ENCODE data around the gene LRCH1.

LRCH1 gene

DNA sequence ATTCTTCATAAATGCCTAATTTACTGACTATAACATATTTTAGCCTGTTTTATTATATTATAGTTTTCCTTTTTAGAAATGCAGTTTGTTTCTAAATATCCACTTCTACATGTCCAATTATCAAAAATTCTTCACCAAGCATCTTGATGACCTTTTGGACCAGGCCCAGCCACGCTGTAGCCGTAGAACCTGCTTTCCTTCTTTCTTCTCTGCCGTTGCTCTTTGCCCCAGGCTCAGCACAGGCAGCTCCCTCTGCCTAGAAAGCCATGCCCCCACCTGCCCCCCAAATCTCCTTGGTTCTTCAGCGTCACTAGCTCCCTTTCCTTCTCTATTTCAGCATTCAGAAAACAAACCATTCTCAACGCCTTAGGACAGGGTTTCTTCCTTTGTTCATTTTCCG lies 178.6 kb downstream of the LRCH1 start:
- no peak for ATAC-seq (ENCODE audit: insufficient read depth, low read depth)
- no peak for DNase-seq
- Histone ChIP-seq H3K9ac (ENCODE audit: low read depth, low read length) (no peak overlapping the region), H4K20me1 (ENCODE audit: insufficient read depth, low read length) (no peaks in the 10 kb centered on the region), H3K27ac (ENCODE audit: low read length) (no peak overlapping the region), H3K79me2 (ENCODE audit: insufficient read depth, low read length) (no peaks in the 10 kb centered on the region), H3K36me3 (ENCODE audit: insufficient read depth, low read length) (peaks cover 89% of the 10 kb centered on the region), H3K9me3 (ENCODE audit: insufficient read depth, low read length, severe bottlenecking) (no peaks in the 10 kb centered on the region), H2AFZ (ENCODE audit: low read depth, low read length) (no peak overlapping the region), H3K4me2 (ENCODE audit: insufficient read depth, low read length) (no peak overlapping the region), H3K4me1 (ENCODE audit: insufficient read depth, low read length) (no peaks in the 10 kb centered on the region), H3K27me3 (ENCODE audit: insufficient read depth, low read length, poor library complexity) (no peaks in the 10 kb centered on the region), H3K4me3 (ENCODE audit: low read depth in 1 of 2, low read length in 2 of 2) (no peak overlapping the region)
- TF ChIP-seq, protein P1, sequence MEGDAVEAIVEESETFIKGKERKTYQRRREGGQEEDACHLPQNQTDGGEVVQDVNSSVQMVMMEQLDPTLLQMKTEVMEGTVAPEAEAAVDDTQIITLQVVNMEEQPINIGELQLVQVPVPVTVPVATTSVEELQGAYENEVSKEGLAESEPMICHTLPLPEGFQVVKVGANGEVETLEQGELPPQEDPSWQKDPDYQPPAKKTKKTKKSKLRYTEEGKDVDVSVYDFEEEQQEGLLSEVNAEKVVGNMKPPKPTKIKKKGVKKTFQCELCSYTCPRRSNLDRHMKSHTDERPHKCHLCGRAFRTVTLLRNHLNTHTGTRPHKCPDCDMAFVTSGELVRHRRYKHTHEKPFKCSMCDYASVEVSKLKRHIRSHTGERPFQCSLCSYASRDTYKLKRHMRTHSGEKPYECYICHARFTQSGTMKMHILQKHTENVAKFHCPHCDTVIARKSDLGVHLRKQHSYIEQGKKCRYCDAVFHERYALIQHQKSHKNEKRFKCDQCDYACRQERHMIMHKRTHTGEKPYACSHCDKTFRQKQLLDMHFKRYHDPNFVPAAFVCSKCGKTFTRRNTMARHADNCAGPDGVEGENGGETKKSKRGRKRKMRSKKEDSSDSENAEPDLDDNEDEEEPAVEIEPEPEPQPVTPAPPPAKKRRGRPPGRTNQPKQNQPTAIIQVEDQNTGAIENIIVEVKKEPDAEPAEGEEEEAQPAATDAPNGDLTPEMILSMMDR (IDR thresholded peaks at IDR 0.05; ENCODE audit: borderline replicate concordance, extremely low read depth, low read length, poor library complexity, severe bottlenecking) = no peak
- TF ChIP-seq EZH2 (IDR thresholded peaks at IDR 0.05; ENCODE audit: borderline replicate concordance, low read depth, low read length, severe bottlenecking) = no peak

DNA sequence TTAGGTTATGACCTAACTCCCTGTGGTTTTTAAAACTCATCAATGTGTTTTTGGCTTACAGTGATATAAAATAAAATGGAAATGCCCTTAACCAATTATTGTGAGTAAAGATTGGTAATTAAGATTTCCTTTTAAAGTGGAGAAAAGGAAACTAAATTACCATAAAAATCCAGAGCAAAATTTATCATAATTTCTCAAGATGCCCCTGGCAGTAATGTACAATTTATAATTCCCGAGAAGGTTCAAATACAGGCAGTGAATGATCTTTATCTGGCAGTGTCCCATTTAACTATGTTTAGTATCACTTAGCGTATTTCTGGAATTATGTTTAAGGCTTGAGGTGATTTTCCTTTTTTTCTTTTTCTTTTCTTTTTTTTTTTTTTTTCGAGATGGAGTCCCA lies 182.5 kb downstream of the LRCH1 start:
- no peak overlapping the region for H3K4me3 ChIP-seq (ENCODE audit: low read depth in 1 of 2, low read length in 2 of 2)
- no peaks in the 10 kb centered on the region for H4K20me1 ChIP-seq (ENCODE audit: insufficient read depth, low read length)
- no peak overlapping the region for H3K9ac ChIP-seq (ENCODE audit: low read depth, low read length)
- no peaks in the 10 kb centered on the region for H3K79me2 ChIP-seq (ENCODE audit: insufficient read depth, low read length)
- peaks cover 72% of the 10 kb centered on the region for H3K36me3 ChIP-seq (ENCODE audit: insufficient read depth, low read length)
- no peaks in the 10 kb centered on the region for H3K27me3 ChIP-seq (ENCODE audit: insufficient read depth, low read length, poor library complexity)
- no peak overlapping the region for H2AFZ ChIP-seq (ENCODE audit: low read depth, low read length)
- no peak overlapping the region for H3K4me2 ChIP-seq (ENCODE audit: insufficient read depth, low read length)
- TF ChIP-seq, protein P1 (IDR thresholded peaks at IDR 0.05; ENCODE audit: borderline replicate concordance, extremely low read depth, low read length, poor library complexity, severe bottlenecking) = no peak
- TF ChIP-seq EZH2 (IDR thresholded peaks at IDR 0.05; ENCODE audit: borderline replicate concordance, low read depth, low read length, severe bottlenecking) = no peak
- no peak for DNase-seq
- H3K9me3 ChIP-seq (ENCODE audit: insufficient read depth, low read length, severe bottlenecking) = no peaks in the 10 kb centered on the region
- ATAC-seq (ENCODE audit: insufficient read depth, low read depth) = no peak
- no peak overlapping the region for H3K27ac ChIP-seq (ENCODE audit: low read length)
- no peaks in the 10 kb centered on the region for H3K4me1 ChIP-seq (ENCODE audit: insufficient read depth, low read length)

DNA sequence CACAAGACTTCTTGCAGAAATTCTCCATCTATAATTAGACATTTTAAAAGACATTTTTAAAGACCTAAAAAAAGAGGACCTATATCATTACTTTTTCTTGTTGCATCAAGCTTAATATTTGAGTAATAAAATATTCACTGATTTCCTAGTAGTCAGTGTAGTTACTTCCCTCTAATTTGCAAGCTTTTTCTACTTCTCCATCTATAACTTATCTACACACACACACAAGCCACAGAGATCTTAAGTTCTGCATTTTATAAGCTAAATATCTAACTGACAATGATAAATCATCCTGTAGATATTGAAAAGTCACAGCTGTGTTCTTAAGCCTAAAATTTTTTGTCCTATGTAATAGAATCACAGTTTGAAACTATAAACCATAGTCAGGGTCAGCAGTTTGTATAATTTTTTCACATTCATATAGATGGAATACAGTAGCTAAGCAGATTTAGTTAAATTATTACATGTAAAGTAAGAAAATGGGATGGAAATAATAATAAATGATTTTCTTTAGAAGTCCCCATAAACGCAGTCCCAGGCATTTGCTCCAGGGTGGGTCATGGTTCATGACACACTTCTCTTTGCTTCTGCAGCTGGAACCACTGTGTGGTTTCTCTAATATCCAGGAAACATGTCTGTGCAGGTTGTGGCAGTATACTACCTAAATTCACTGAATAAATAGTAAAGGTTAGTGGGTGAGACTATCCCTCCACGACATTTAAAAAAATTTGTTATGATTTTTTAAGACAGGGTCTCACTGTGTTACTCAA lies 183.8 kb downstream of the LRCH1 start:
- no peak for DNase-seq
- Histone ChIP-seq H3K27ac (ENCODE audit: low read length) (no peak overlapping the region), H2AFZ (ENCODE audit: low read depth, low read length) (no peak overlapping the region), H3K36me3 (ENCODE audit: insufficient read depth, low read length) (peaks cover 74% of the 10 kb centered on the region), H3K9me3 (ENCODE audit: insufficient read depth, low read length, severe bottlenecking) (no peaks in the 10 kb centered on the region), H3K79me2 (ENCODE audit: insufficient read depth, low read length) (no peaks in the 10 kb centered on the region), H3K9ac (ENCODE audit: low read depth, low read length) (no peak overlapping the region), H3K27me3 (ENCODE audit: insufficient read depth, low read length, poor library complexity) (no peaks in the 10 kb centered on the region), H4K20me1 (ENCODE audit: insufficient read depth, low read length) (no peaks in the 10 kb centered on the region; the same call in 1 of the 2 replicates), H3K4me3 (ENCODE audit: low read depth in 1 of 2, low read length in 2 of 2) (no peak overlapping the region), H3K4me1 (ENCODE audit: insufficient read depth, low read length) (no peaks in the 10 kb centered on the region), H3K4me2 (ENCODE audit: insufficient read depth, low read length) (no peak overlapping the region)
- no peak for ATAC-seq (ENCODE audit: insufficient read depth, low read depth)
- TF ChIP-seq, protein P1 (IDR thresholded peaks at IDR 0.05; ENCODE audit: borderline replicate concordance, extremely low read depth, low read length, poor library complexity, severe bottlenecking) = no peak
- no peak for TF ChIP-seq EZH2 (IDR thresholded peaks at IDR 0.05; ENCODE audit: borderline replicate concordance, low read depth, low read length, severe bottlenecking)
